ENCODE results near the gene PM20D1.
"Not testable (repeated sequence)": the region's sequence is repeated elsewhere in the genome, so short reads cannot be mapped to it uniquely, and the experiment has no call there.

PM20D1 gene

DNA sequence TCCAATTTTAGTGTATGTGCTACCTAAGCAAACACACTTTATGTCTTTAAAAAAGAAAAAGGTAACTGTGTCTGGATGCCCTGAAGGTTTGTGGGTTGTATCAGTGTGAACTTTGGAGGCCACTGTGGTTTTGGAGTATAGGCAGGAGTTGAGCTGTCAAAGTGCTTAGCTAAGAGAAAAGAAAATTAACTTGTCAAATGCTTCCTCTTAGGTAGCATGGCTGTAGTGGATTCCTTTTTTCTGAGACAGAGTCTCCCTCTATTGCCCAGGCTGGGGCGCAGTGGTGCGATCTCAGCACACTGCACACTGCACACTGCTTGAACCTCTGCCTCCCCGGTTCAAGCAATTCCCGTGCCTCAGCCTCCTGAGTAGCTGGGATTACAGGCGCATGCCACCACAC, 25.8 kb downstream of the PM20D1 start:
- Histone ChIP-seq H3K9ac (no peak overlapping the region), H3K27ac (no peak overlapping the region), H3K36me3 (peaks cover 14% of the 10 kb centered on the region), H3K4me3 (no peak overlapping the region), H3K4me2 (peak overlapping the region; percentile 23; the same call in 1 of the 2 replicates), H3K4me1 (peaks cover 37% of the 10 kb centered on the region), H3K9me3 (peaks cover 56% of the 10 kb centered on the region), H3K27me3 (no peaks in the 10 kb centered on the region), H4K20me1 (no peaks in the 10 kb centered on the region)
- TF ChIP-seq Cebpa-rat (IDR thresholded peaks at IDR 0.05): no peak

DNA sequence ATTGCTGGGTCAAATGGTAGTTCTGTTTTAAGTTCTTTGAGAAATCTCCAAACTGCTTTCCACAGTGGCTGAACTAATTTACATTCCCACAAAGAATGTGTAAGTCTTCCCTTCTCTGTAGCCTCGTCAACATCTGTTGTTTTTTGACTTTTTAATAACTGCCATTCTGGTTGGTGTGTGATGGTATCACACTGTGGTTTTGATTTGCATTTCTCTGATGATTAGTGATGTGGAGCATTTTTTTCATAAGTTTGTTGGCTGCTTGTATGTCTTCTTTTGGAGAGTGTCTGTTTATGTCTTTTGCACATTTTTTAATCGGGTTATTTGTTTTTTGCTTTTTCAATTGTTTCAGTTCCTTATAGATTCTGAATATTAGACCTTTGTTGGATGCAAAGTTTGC, 26.7 kb downstream of the PM20D1 start:
- peaks cover 56% of the 10 kb centered on the region for H3K9me3 ChIP-seq
- peaks cover 14% of the 10 kb centered on the region for H3K36me3 ChIP-seq
- H3K4me2 ChIP-seq: peak overlapping the region; percentile 27
- H3K4me1 ChIP-seq: peaks cover 46% of the 10 kb centered on the region
- 0 out of 2 replicates have a peak overlapping the region, but pooled peaks have one; percentile 20 for H3K27ac ChIP-seq
- H4K20me1 ChIP-seq, H3K27me3 ChIP-seq, H3K4me3 ChIP-seq, H3K9ac ChIP-seq: not testable (repeated sequence)

DNA sequence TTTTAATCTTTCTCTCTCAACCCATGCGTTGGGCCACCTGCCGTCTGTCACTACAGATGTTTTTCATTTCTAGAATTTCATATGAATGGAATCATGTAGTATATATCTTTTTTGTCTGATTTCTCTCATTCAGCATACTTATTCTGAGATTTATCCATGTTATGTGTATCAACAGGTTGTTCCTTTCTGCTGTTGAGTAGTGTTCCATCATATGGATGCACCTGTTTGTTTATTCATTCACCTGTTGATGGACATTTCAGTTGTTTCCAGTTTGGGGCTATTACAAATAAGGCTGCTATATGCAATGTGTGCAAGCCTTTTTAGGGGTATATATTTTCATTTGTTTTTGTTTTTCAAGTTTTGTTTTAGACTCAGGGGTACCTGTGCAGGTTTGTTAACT, 27.5 kb downstream of the PM20D1 start:
- Histone ChIP-seq H4K20me1 (no peaks in the 10 kb centered on the region), H3K4me2 (peak overlapping the region; percentile 27), H3K36me3 (peaks cover 14% of the 10 kb centered on the region), H3K27me3 (no peaks in the 10 kb centered on the region), H3K9ac (no peak overlapping the region), H3K27ac (0 out of 2 replicates have a peak overlapping the region, but pooled peaks have one; percentile 3), H3K4me1 (peaks cover 46% of the 10 kb centered on the region), H3K9me3 (peaks cover 56% of the 10 kb centered on the region), H3K4me3 (0 out of 2 replicates have a peak overlapping the region, but pooled peaks have one; percentile 17)
- no peak for TF ChIP-seq Cebpa-rat (IDR thresholded peaks at IDR 0.05)

DNA sequence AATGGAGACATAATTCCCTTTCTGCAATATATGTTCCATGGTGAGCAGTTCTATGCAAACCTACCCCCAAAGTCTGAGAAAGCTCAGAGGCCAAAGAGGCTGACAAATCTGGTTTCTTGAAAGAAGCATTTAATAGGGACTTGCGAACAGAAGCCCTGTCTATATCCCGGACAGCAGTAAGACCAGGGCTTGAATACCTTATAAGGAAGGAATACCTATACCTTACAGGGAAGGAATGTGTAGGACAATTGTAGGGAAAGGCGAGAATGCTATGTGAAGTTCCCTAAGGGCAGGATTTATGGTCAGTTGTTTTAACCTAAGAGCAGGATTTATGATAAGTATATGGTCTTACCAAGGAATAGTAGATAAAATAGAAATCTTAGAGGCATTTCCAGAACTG, 31.9 kb downstream of the PM20D1 start:
- H3K4me2 ChIP-seq: no peak overlapping the region
- peaks cover 67% of the 10 kb centered on the region for H3K4me1 ChIP-seq
- H3K27ac ChIP-seq: no peak overlapping the region
- TF ChIP-seq Cebpa-rat (IDR thresholded peaks at IDR 0.05): no peak
- H3K27me3 ChIP-seq: no peaks in the 10 kb centered on the region
- peaks cover 24% of the 10 kb centered on the region for H3K9me3 ChIP-seq
- H4K20me1 ChIP-seq: no peaks in the 10 kb centered on the region
- no peak overlapping the region for H3K4me3 ChIP-seq
- peaks cover 14% of the 10 kb centered on the region for H3K36me3 ChIP-seq
- H3K9ac ChIP-seq: no peak overlapping the region

DNA sequence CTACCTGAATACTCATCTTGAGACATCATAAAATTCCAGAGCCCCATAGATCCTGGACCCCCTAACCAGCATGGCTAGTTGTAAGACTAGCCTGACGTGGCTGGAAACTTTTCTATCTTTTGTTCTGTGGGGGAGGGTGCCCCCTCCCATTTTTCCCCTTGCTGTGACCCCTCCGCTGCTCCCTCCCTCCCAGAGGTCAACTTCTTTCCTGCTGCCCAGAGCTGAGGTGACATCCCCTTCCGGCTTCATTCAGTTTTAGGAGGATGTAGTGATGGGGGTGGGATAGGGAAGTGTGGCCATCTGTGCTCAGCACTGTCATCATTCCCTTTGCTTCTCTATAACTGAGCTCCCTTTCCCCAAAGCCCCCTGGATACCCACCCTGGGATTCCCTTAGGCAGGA, 32.6 kb downstream of the PM20D1 start:
- Histone ChIP-seq H3K27ac (peak overlapping the region; percentile 58), H3K4me2 (peak overlapping the region; percentile 91), H3K9me3 (peaks cover 18% of the 10 kb centered on the region), H3K4me3 (no peak overlapping the region), H3K36me3 (peaks cover 10% of the 10 kb centered on the region), H4K20me1 (no peaks in the 10 kb centered on the region), H3K27me3 (no peaks in the 10 kb centered on the region), H3K9ac (no peak overlapping the region), H3K4me1 (peaks cover 61% of the 10 kb centered on the region)
- no peak for TF ChIP-seq Cebpa-rat (IDR thresholded peaks at IDR 0.05)

DNA sequence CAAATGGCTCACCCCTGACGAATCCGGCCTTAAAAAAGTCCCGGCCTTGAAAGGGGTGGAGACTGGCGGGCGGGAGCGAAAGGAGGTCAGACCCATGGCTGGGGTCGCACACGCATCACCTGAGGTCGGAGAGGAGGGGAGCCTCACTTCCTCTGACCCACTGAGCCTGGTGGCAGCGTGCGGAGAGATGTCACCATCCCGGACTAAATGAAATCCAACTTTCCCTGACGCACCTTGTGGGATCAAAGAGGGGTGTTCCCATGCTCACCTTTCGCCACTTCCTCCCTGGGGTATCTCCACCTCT, 36.2 kb downstream of the PM20D1 start:
- no peak for TF ChIP-seq Cebpa-rat (IDR thresholded peaks at IDR 0.05)
- H3K4me1 ChIP-seq: peaks cover 82% of the 10 kb centered on the region

DNA sequence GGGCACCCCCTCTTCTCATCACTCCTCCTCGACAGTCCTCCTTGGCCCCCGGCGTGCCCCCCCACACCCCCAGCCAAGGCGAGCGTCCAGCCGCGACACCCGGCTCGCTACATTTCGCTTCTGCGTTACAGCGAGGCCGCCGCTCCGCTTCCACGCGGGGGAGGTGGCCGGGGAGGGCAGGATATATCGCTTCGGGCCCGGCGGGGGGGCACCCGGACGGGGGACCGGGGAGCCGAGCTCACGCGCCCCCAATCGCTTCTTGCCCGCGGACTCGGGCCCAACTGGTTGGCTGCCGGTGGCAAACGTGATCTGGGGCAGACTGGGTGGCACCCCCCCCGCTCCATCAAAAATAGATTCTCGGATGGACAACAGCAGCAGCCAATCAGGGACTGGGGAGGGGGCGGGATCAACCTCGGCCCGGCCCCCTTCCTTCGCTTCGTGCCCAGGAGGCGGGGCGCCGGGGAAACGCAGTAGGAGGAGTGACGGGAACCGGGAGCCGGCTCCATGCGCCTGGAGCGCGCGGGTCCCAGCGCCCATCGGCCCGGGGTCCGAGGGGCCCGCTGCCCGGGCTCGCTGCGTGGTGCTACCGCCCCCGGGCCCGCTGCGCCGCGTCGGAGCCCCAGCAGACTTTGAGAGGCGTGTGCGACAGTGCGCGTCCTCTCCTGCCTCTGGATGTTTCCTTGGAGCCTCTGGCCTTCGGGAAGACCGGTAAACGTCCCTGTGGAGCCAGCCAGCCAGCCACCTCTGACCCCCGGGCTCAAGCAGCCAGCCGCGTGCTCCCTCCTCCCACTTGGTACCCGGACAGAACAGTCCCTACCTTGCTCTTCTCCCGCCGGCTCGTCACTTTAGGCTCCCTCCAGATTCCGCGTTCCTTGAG, 36.8 kb downstream of the PM20D1 start, which contains the start of gene SLC41A1:
SLC41A1 (minus strand) TSS at position 321 of the 877 bp plus-strand sequence. CDS start 2,757 bp downstream, outside the sequence.
- Histone ChIP-seq H3K4me3 (peak within 1 kb of the TSS; percentile 90), H3K4me1 (peaks cover 83% of the 10 kb centered on the region), H4K20me1 (peaks cover 42% of the 10 kb centered on the region), H3K36me3 (peaks cover 27% of the 10 kb centered on the region), H3K9ac (peak within 1 kb of the TSS; percentile 85), H3K27me3 (no peaks in the 10 kb centered on the region), H3K27ac (peak within 1 kb of the TSS; percentile 86), H3K4me2 (peak within 1 kb of the TSS; percentile 91), H3K9me3 (no peaks in the 10 kb centered on the region)
- no peak for TF ChIP-seq Cebpa-rat (IDR thresholded peaks at IDR 0.05)

More for the DNA sequence above, 36.2 kb downstream of the PM20D1 start:
- H3K36me3 ChIP-seq: peaks cover 21% of the 10 kb centered on the region
- peak overlapping the region; percentile 86 for H3K27ac ChIP-seq
- peak overlapping the region; percentile 90 for H3K4me3 ChIP-seq
- peak overlapping the region; percentile 85 for H3K9ac ChIP-seq
- no peaks in the 10 kb centered on the region for H3K27me3 ChIP-seq
- peaks cover 36% of the 10 kb centered on the region for H4K20me1 ChIP-seq
- H3K9me3 ChIP-seq: no peaks in the 10 kb centered on the region
- peak overlapping the region; percentile 91 for H3K4me2 ChIP-seq

DNA sequence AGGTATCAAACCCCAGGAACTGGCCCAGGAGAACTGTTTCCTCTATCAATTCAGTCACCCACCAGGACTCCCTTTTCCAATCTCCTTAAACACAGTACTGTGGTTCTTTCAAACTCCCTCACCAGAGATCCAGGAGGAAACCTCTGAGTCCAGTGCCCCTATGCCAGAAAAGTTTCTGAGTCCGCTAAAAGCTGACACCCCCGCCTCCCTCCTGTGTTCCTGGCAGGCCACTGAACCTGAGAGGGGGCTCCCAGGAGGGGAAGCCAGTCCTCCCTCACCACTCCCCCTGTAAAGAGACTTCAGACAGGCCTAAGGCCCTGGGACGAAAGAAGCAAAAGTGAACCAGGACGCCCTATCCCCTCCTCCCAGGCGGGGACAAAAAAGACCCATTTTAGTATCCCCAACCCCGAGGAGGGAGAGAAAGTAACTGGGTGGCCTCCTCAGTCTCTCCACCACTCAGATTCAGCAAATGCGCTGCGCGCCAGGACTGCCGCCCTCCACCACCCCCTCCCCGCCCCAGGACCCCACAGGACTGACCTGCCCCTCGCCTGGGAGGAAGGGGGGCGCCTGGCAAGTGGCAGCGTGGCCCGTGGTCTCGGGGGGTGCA, 37.6 kb downstream of the PM20D1 start:
- H3K4me1 ChIP-seq: peaks cover 85% of the 10 kb centered on the region
- H3K9me3 ChIP-seq: no peaks in the 10 kb centered on the region
- peak overlapping the region; percentile 85 for H3K9ac ChIP-seq
- H3K27ac ChIP-seq: peak overlapping the region; percentile 86
- H3K4me3 ChIP-seq: peak overlapping the region; percentile 90
- peaks cover 35% of the 10 kb centered on the region for H3K36me3 ChIP-seq
- no peak for TF ChIP-seq Cebpa-rat (IDR thresholded peaks at IDR 0.05)
- no peaks in the 10 kb centered on the region for H3K27me3 ChIP-seq
- H3K4me2 ChIP-seq: peak overlapping the region; percentile 91
- peaks cover 48% of the 10 kb centered on the region for H4K20me1 ChIP-seq

DNA sequence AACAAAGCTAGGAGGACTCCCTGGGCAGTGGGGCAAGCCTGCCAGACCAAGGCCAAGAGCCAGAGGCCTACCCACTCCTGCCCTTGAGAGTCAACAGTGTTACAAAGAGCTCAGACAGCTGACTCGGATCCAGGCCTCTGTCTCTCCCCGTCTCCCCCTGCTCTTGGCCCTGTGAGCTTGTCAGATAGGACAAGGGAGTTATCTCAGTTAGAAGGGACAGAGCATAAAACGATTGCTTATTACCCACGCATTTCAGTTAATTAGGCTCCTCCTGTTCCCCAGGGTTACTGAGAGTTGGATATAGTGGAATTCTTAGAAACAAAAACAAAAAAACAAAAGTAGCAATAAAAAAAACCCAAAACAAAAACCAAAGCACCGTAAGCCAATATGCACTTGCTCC, 38.3 kb downstream of the PM20D1 start:
- Histone ChIP-seq H4K20me1 (peaks cover 55% of the 10 kb centered on the region), H3K4me1 (peaks cover 85% of the 10 kb centered on the region), H3K4me3 (peak overlapping the region; percentile 90), H3K36me3 (peaks cover 42% of the 10 kb centered on the region), H3K27ac (peak overlapping the region; percentile 86), H3K9me3 (no peaks in the 10 kb centered on the region), H3K4me2 (peak overlapping the region; percentile 91), H3K9ac (peak overlapping the region; percentile 85), H3K27me3 (no peaks in the 10 kb centered on the region)
- TF ChIP-seq Cebpa-rat (IDR thresholded peaks at IDR 0.05): no peak

Data from BLaER1 (cell line).